ENCODE measurements around the gene IPPK. TPM values are rescaled to one million over a fixed set of nuclear protein-coding genes. Genes with fewer than 3 reads are reported as not detected.

Gene IPPK
- total RNA-seq, 1 experiment from 2014 or later = 5.4 TPM

Other genes starting within 250 kb of the IPPK start
- not detected for gene OMD, start 245.7 kb downstream of the IPPK start, total RNA-seq (2021; ENCODE audit: unreplicated experiment)
- gene ASPN, start 187.6 kb downstream of the IPPK start, total RNA-seq (2021; ENCODE audit: unreplicated experiment) = not detected
- gene ECM2, start 134.1 kb downstream of the IPPK start, total RNA-seq (2021; ENCODE audit: unreplicated experiment) = not detected
- gene BICD2, start 94.7 kb upstream of the IPPK start, total RNA-seq (2021; ENCODE audit: unreplicated experiment) = 17.3 TPM
- gene ZNF484, start 207.9 kb upstream of the IPPK start, total RNA-seq (2021; ENCODE audit: unreplicated experiment) = 5.4 TPM